Fibroblast of lung (primary cell): Measurements from ENCODE around the gene TRAF3.

Experiments used
- EZH2 ChIP-seq: IDR thresholded peaks from 2 replicates; pipeline ENCODE4 v1.5.1; 2012; ENCODE audit warnings: low read length, control low read depth, mild to moderate bottlenecking; ENCODE audit errors: missing control alignments
- TF ChIP-seq, protein P1 (sequence below), 2 donors: IDR thresholded peaks in 1 of 2; conservative IDR thresholded peaks in 1 of 2; 1 replicate in 1 of 2; 2 replicates in 1 of 2; pipeline ENCODE4 v1.5.1; 2011 to 2012; ENCODE audit warnings: low read length in 2 of 2, control low read depth in 1 of 2, inconsistent platforms in 1 of 2, low read depth in 1 of 2, mild to moderate bottlenecking in 1 of 2

DNA sequence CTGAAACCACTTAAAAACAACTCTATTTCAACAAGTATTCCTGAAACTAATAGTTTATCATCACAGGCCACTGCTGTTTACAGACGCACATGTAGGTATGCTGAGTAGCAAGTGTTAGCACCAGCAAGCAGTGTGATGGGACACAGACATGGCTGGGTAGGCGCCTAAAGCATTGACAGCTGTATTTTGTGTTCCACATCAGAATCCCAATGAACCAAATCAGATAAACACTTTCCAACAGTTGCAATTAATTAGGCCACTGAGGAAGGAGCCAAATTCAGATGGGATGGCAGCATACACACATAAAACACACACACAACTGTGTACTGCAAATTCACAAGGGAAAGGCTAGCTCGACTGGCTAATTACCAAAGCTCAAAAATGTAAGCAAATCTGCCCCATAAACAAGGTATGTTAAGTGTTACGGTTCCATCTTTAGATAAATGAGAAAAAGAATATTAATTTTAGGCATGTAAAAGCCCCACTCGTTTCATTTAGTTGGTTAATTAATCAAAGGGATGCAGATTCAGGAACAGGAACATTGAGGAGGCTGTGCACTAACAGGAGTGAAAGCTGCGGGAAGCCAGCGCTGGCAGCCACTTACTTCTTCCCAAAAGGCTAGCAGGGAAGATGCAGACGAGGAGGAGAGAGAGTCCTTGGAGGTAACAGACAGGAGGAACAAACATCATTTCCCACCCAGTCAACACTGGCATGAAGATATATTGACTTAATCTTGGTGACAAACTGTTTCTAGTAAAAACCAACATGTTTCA, 178.6 kb downstream of the TRAF3 start:
- TF ChIP-seq, protein P1, sequence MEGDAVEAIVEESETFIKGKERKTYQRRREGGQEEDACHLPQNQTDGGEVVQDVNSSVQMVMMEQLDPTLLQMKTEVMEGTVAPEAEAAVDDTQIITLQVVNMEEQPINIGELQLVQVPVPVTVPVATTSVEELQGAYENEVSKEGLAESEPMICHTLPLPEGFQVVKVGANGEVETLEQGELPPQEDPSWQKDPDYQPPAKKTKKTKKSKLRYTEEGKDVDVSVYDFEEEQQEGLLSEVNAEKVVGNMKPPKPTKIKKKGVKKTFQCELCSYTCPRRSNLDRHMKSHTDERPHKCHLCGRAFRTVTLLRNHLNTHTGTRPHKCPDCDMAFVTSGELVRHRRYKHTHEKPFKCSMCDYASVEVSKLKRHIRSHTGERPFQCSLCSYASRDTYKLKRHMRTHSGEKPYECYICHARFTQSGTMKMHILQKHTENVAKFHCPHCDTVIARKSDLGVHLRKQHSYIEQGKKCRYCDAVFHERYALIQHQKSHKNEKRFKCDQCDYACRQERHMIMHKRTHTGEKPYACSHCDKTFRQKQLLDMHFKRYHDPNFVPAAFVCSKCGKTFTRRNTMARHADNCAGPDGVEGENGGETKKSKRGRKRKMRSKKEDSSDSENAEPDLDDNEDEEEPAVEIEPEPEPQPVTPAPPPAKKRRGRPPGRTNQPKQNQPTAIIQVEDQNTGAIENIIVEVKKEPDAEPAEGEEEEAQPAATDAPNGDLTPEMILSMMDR (conservative IDR thresholded peaks at IDR 0.05 in 1 of 2, IDR thresholded peaks at IDR 0.05 in 1 of 2; ENCODE audit: low read depth in 1 of 2, low read length in 2 of 2), result no peak
- no peak for TF ChIP-seq EZH2
